PC-3 (cell line): ENCODE data around the gene NHERF2. TPM values are rescaled to one million over a fixed set of nuclear protein-coding genes. Genes with fewer than 3 reads are reported as not detected.

Experiments used
- ATAC-seq: fragments of 200-7000 bp; cut with Tn5 transposase; 2 replicates; pipeline ENCODE4 v1.9.1; 2020; ENCODE audit warnings: mild to moderate bottlenecking, moderate library complexity
- BruUV-seq: library from RNA; stranded (reverse); fragments of 400-500 nt; replicated peaks from 2 replicates; lab custom pipeline; 2021; lab: Mats Ljungman, UMichigan
- CTCF ChIA-PET: fragments of 300-600 bp; sonication (Branson Sonifier 250); formaldehyde crosslinking; loops from one replicate; lab custom pipeline; 2022; ENCODE audit warnings: antibody characterized with exemption; lab: Charles Lee
- POLR2A ChIA-PET: fragments of 300-600 bp; sonication (Branson Sonifier 250); formaldehyde crosslinking; loops from one replicate; lab custom pipeline; 2022; ENCODE audit warnings: antibody characterized with exemption; ENCODE audit not compliant: unreplicated experiment; lab: Charles Lee
- DNase-seq: peaks from one replicate; pipeline ENCODE4 v3.0.0-alpha.2; 2015
- H2AFZ ChIP-seq: fragments of 300-600 bp; sonication (generic); 2 replicates; pipeline ENCODE4 v1.6.0; 2016; ENCODE audit warnings: antibody characterized with exemption, low read length
- H3F3A ChIP-seq: fragments of 300-600 bp; sonication (generic); one replicate; pipeline ENCODE4 v1.6.0; 2017; ENCODE audit warnings: antibody characterized with exemption, low read length, control low read depth, mild to moderate bottlenecking; ENCODE audit not compliant: unreplicated experiment
- H3K27ac ChIP-seq: fragments of 300-600 bp; sonication (generic); 2 replicates; pipeline ENCODE4 v1.5.1; 2016; ENCODE audit warnings: mild to moderate bottlenecking, low read length
- H3K27me3 ChIP-seq: fragments of 300-600 bp; sonication (generic); 2 replicates; pipeline ENCODE4 v1.6.1; 2016; ENCODE audit warnings: low read length, mixed read lengths
- H3K36me3 ChIP-seq: fragments of 300-600 bp; sonication (generic); 2 replicates; pipeline ENCODE4 v1.6.1; 2016; ENCODE audit warnings: low read depth, mixed run types, low read length, mixed read lengths
- H3K4me1 ChIP-seq: fragments of 300-600 bp; sonication (generic); 2 replicates; pipeline ENCODE4 v1.5.1; 2016; ENCODE audit warnings: low read length; ENCODE audit not compliant: insufficient read depth
- H3K4me2 ChIP-seq: fragments of 300-600 bp; sonication (generic); 2 replicates; pipeline ENCODE4 v1.6.0; 2016; ENCODE audit warnings: low read length
- H3K4me3 ChIP-seq: fragments of 300-600 bp; sonication (generic); 2 replicates; pipeline ENCODE4 v1.5.1; 2016; ENCODE audit warnings: mild to moderate bottlenecking, low read length, mixed read lengths
- H3K79me2 ChIP-seq: fragments of 300-600 bp; sonication (generic); 2 replicates; pipeline ENCODE4 v1.6.1; 2017; ENCODE audit warnings: low read length, mixed read lengths
- H3K9ac ChIP-seq: fragments of 300-600 bp; sonication (generic); 2 replicates; pipeline ENCODE4 v1.6.0; 2016; ENCODE audit warnings: mild to moderate bottlenecking, low read length
- H3K9me2 ChIP-seq: fragments of 300-600 bp; sonication (generic); replicated peaks from 2 replicates; pipeline ENCODE4 v1.6.1; 2016; ENCODE audit warnings: mixed run types, low read length, mixed read lengths
- H3K9me3 ChIP-seq: fragments of 300-600 bp; sonication (generic); 2 replicates; pipeline ENCODE4 v1.6.1; 2016; ENCODE audit warnings: low read length, mixed read lengths
- H4K20me1 ChIP-seq: fragments of 300-600 bp; sonication (generic); 2 replicates; pipeline ENCODE4 v1.6.1; 2016; ENCODE audit warnings: low read length, mixed read lengths
- EZH2 ChIP-seq: fragments of 300-600 bp; sonication (generic); IDR thresholded peaks from one replicate; pipeline ENCODE4 v1.6.1; 2017; ENCODE audit warnings: antibody characterized with exemption, mild to moderate bottlenecking, low read length; ENCODE audit not compliant: unreplicated experiment
- EZH2phosphoT487 ChIP-seq: fragments of 300-600 bp; sonication (generic); IDR thresholded peaks from 2 replicates; pipeline ENCODE4 v1.6.1; 2018; ENCODE audit warnings: mild to moderate bottlenecking, antibody characterized with exemption, low read length, borderline replicate concordance
- intact Hi-C: fragments of 100-400 bp; cut with micrococcal nuclease; formaldehyde crosslinking; loops from 2 replicates; pipeline ENCODE4 v1.9.0; 2023
- total RNA-seq: library from RNA; depleted of rRNA; stranded (reverse); fragments of >200 nt; gene quantifications from 2 replicates; pipeline ENCODE4 v1.2.3, GENCODE V29; 2014
- TF ChIP-seq, protein P1 (sequence below): fragments of 300-600 bp; sonication (generic); conservative IDR thresholded peaks from 2 replicates; pipeline ENCODE4 v1.5.1; 2017; ENCODE audit warnings: antibody characterized with exemption, low read depth, mild to moderate bottlenecking, low read length

Gene NHERF2
- total RNA-seq, 1 experiment from 2014 or later, result 145 TPM

DNA sequence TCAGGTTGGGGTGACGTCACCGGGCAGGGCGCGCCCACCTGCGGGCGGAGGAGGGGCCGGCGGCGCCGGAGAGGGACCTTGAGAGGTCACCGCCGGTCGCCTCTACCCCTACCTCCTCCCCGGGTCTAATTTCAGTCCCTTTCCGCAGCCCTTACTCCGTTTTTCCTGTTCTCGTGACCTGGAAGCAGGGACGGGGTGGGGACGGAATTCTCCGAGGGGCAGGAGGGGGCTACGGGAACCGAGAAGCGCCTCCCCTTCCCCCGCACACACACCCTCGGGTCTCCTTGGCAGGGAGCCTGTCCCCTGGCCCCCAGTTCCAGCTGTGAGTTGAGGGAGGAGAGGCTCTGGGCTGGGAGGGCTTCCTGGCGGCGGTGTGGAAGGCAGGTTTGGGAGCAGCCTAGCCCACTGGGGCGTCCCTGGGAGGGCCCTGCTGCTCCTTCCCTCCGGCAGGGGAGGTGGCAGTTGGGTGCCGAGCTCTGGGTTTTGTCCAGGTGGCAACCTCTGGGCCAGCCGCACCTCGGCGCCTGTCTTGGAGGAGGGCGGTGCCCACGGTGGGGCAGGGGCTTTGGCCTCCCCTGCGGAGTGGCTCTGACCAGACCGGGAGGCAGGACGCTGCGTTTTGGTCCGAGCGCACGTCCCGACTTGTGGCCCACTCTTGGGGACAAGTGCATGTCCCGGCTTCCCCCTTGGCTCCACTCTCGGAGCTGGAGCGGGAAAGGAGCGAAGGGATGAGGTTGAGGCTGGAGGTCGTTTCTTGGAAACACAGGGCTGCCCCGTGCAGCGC is 36.2 kb upstream of the NHERF2 start:
- Histone ChIP-seq H3K27me3 (no peaks in the 10 kb centered on the region), H3K4me1 (peaks cover 8% of the 10 kb centered on the region), H3K4me2 (peak overlapping the region; percentile 65), H3K9me3 (no peaks in the 10 kb centered on the region), H3F3A (no peaks in the 10 kb centered on the region), H3K79me2 (peaks cover 5% of the 10 kb centered on the region; the same call in 1 of the 2 replicates), H3K4me3 (peak overlapping the region; percentile 52), H3K36me3 (no peaks in the 10 kb centered on the region; the same call in 1 of the 2 replicates), H3K27ac (no peak overlapping the region), H2AFZ (peak overlapping the region; percentile 20; the same call in 1 of the 2 replicates), H3K9me2 (no peaks in the 10 kb centered on the region), H4K20me1 (no peaks in the 10 kb centered on the region), H3K9ac (no peak overlapping the region)
- no TSS peak for BruUV-seq
- CTCF ChIA-PET, result interaction anchor here (0.6 kb wide), 1 partner anchor 150 kb away, joined by 3 read pairs; no protein-coding TSS in a partner anchor
- TF ChIP-seq EZH2 (no peak), EZH2phosphoT487 (no peak)
- TF ChIP-seq, protein P1, sequence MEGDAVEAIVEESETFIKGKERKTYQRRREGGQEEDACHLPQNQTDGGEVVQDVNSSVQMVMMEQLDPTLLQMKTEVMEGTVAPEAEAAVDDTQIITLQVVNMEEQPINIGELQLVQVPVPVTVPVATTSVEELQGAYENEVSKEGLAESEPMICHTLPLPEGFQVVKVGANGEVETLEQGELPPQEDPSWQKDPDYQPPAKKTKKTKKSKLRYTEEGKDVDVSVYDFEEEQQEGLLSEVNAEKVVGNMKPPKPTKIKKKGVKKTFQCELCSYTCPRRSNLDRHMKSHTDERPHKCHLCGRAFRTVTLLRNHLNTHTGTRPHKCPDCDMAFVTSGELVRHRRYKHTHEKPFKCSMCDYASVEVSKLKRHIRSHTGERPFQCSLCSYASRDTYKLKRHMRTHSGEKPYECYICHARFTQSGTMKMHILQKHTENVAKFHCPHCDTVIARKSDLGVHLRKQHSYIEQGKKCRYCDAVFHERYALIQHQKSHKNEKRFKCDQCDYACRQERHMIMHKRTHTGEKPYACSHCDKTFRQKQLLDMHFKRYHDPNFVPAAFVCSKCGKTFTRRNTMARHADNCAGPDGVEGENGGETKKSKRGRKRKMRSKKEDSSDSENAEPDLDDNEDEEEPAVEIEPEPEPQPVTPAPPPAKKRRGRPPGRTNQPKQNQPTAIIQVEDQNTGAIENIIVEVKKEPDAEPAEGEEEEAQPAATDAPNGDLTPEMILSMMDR, result no peak
- no peak for ATAC-seq
- intact Hi-C loops, result no loop called here
- POLR2A ChIA-PET, result no interaction called here
- no peak for DNase-seq

DNA sequence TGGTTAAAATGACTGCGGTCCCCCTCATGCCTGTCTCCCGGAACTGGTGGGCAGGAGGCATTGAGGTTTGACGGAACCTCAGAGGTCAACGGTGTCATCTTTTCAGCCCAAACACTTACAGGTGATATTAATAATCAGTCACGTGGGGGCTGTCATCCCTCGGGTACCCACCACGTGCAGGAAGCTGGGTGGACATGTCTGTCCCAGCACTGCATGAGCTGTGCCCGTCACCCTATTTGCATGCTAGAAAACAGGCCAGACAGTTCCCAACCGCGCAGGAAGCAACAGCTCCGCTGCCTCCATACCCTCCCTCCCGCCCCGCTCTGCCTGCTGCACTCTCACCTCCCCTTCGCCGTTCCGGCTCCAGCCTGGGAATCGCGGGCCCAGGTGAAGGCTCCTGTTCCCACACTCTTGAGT is 35.6 kb upstream of the NHERF2 start:
- Histone ChIP-seq H3K27me3 (no peaks in the 10 kb centered on the region), H3K4me1 (peaks cover 4% of the 10 kb centered on the region; the same call in 1 of the 2 replicates), H3K9me3 (no peaks in the 10 kb centered on the region), H3K9ac (no peak overlapping the region), H2AFZ (no peak overlapping the region), H3K36me3 (no peaks in the 10 kb centered on the region; the same call in 1 of the 2 replicates), H3K4me3 (no peak overlapping the region), H3K4me2 (peak overlapping the region; percentile 65; the same call in 1 of the 2 replicates), H4K20me1 (no peaks in the 10 kb centered on the region), H3F3A (no peaks in the 10 kb centered on the region), H3K9me2 (no peaks in the 10 kb centered on the region), H3K79me2 (no peaks in the 10 kb centered on the region), H3K27ac (no peak overlapping the region)
- DNase-seq, result no peak
- intact Hi-C loops, result no loop called here
- no TSS peak for BruUV-seq
- ATAC-seq, result no peak
- no peak for TF ChIP-seq EZH2phosphoT487
- TF ChIP-seq EZH2, result no peak
- TF ChIP-seq, protein P1, result no peak
- ChIA-PET CTCF (no interaction called here), POLR2A (no interaction called here)

DNA sequence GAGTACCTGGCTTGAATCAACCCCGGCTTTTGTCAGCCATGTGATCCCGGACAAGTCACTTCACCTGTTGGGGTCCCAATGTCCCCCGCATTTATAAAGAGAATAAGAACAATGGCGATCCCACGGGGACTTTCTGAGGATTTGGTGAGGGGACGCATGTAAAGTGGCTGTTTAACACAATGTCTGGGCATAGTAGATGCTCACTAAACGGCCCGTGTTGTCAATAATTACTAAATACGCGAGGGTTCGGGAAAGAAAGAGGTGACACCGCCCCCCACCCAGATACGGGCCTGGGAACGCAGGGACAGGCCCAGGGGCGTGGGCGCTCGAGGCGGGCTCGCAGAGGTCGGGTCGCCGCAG is 35.1 kb upstream of the NHERF2 start:
- Histone ChIP-seq H2AFZ (no peak overlapping the region), H3K9ac (no peak overlapping the region), H3K4me3 (no peak overlapping the region), H3F3A (no peaks in the 10 kb centered on the region), H3K79me2 (no peaks in the 10 kb centered on the region), H3K27ac (no peak overlapping the region), H3K27me3 (no peaks in the 10 kb centered on the region), H3K36me3 (no peaks in the 10 kb centered on the region; the same call in 1 of the 2 replicates), H3K9me3 (no peaks in the 10 kb centered on the region), H3K9me2 (no peaks in the 10 kb centered on the region), H3K4me1 (peaks cover 4% of the 10 kb centered on the region; the same call in 1 of the 2 replicates), H3K4me2 (no peak overlapping the region), H4K20me1 (no peaks in the 10 kb centered on the region)
- POLR2A ChIA-PET, result no interaction called here
- no TSS peak for BruUV-seq
- no peak for DNase-seq
- intact Hi-C loops, result no loop called here
- no peak for TF ChIP-seq EZH2phosphoT487
- TF ChIP-seq, protein P1, result no peak
- no peak for TF ChIP-seq EZH2
- CTCF ChIA-PET, result no interaction called here
- ATAC-seq, result no peak
